ENCODE data around the gene NDUFS2.

The NDUFS2 gene

GRCh38 chr1:161258439-161259344, 56.5 kb downstream of the NDUFS2 start, which contains the start of gene PCP4L1:
Gene PCP4L1 (plus strand): TSS chr1:161258745. CDS start chr1:161258975, 230 bp downstream.
- Histone ChIP-seq H3K27ac (no peak within 1 kb of the TSS), H3K9me3 (ENCODE audit: severe bottlenecking) (peaks cover 33% of the 10 kb centered on the region), H3K36me3 (no peaks in the 10 kb centered on the region), H3K27me3 (ENCODE audit: insufficient read depth, low read depth, severe bottlenecking) (peaks cover 95% of the 10 kb centered on the region), H3K4me3 (ENCODE audit: low read depth, low read length) (peak within 1 kb of the TSS; percentile 26)
- DNase-seq = peak; percentile 53
- TF ChIP-seq, protein P1, sequence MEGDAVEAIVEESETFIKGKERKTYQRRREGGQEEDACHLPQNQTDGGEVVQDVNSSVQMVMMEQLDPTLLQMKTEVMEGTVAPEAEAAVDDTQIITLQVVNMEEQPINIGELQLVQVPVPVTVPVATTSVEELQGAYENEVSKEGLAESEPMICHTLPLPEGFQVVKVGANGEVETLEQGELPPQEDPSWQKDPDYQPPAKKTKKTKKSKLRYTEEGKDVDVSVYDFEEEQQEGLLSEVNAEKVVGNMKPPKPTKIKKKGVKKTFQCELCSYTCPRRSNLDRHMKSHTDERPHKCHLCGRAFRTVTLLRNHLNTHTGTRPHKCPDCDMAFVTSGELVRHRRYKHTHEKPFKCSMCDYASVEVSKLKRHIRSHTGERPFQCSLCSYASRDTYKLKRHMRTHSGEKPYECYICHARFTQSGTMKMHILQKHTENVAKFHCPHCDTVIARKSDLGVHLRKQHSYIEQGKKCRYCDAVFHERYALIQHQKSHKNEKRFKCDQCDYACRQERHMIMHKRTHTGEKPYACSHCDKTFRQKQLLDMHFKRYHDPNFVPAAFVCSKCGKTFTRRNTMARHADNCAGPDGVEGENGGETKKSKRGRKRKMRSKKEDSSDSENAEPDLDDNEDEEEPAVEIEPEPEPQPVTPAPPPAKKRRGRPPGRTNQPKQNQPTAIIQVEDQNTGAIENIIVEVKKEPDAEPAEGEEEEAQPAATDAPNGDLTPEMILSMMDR (IDR thresholded peaks at IDR 0.05; ENCODE audit: low read depth, low read length) = no peak

DNA sequence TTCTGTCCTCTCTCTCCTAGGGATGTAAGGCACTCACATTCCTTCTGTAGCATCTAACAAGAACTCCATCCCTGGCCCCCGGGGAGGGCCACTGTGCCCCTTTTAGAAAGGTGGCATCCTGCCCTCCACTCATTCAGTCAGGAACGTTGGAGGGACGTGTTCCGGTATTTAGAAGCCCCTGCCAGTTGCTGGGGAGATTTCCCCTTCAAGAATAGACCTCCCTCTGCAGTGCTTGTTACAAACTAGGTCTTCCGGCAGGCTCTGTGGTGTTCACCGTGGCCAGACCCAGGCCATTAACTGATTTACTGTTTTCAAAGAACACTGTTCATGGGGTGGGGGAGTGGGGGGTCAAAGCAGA, 57.2 kb downstream of the NDUFS2 start:
- no peaks in the 10 kb centered on the region for H3K36me3 ChIP-seq
- H3K27me3 ChIP-seq (ENCODE audit: insufficient read depth, low read depth, severe bottlenecking) = peaks cover 94% of the 10 kb centered on the region
- TF ChIP-seq, protein P1 (IDR thresholded peaks at IDR 0.05; ENCODE audit: low read depth, low read length) = no peak
- H3K27ac ChIP-seq = no peak overlapping the region
- no peak for DNase-seq
- no peak overlapping the region for H3K4me3 ChIP-seq (ENCODE audit: low read depth, low read length)
- peaks cover 35% of the 10 kb centered on the region for H3K9me3 ChIP-seq (ENCODE audit: severe bottlenecking)

DNA sequence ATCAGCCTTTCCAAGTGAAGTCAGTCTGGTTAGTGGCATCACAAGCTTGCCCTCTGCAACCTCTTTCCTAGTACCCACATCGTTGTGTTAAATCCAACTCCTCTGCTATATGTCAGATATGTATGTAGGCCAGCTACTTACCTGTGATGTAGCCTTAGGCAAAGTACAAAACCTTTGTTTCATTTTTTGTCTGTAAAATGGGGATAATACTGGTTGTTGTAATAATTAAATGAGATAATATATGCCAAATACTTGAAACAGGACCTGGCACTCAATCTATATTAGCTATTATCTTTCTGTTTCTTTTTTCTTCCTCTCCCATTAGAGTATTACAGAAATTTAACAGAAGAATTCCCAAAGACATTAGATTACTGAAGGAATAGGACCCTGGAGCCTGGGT, 57.6 kb downstream of the NDUFS2 start:
- no peak for DNase-seq
- Histone ChIP-seq H3K27ac (no peak overlapping the region), H3K4me3 (ENCODE audit: low read depth, low read length) (no peak overlapping the region), H3K9me3 (ENCODE audit: severe bottlenecking) (peaks cover 36% of the 10 kb centered on the region), H3K27me3 (ENCODE audit: insufficient read depth, low read depth, severe bottlenecking) (peaks cover 95% of the 10 kb centered on the region), H3K36me3 (no peaks in the 10 kb centered on the region)
- TF ChIP-seq, protein P1 (IDR thresholded peaks at IDR 0.05; ENCODE audit: low read depth, low read length) = no peak

GRCh38 chr1:161260376-161261260, 58.5 kb downstream of the NDUFS2 start:
- H3K4me3 ChIP-seq (ENCODE audit: low read depth, low read length) = no peak overlapping the region
- DNase-seq = no peak
- TF ChIP-seq, protein P1 (IDR thresholded peaks at IDR 0.05; ENCODE audit: low read depth, low read length) = no peak
- no peak overlapping the region for H3K27ac ChIP-seq
- H3K9me3 ChIP-seq (ENCODE audit: severe bottlenecking) = peaks cover 31% of the 10 kb centered on the region
- H3K27me3 ChIP-seq (ENCODE audit: insufficient read depth, low read depth, severe bottlenecking) = peaks cover 95% of the 10 kb centered on the region
- H3K36me3 ChIP-seq = no peaks in the 10 kb centered on the region

- Histone ChIP-seq H3K27me3 (ENCODE audit: insufficient read depth, low read depth, severe bottlenecking) (peaks cover 97% of the 10 kb centered on the region), H3K27ac (no peak overlapping the region), H3K36me3 (no peaks in the 10 kb centered on the region), H3K4me3 (ENCODE audit: low read depth, low read length) (no peak overlapping the region), H3K9me3 (ENCODE audit: severe bottlenecking) (peaks cover 22% of the 10 kb centered on the region)
- DNase-seq = no peak
- TF ChIP-seq, protein P1 (IDR thresholded peaks at IDR 0.05; ENCODE audit: low read depth, low read length) = no peak
Measured at GRCh38 chr1:161261261-161262235, 59.4 kb downstream of the NDUFS2 start.
